ENCODE data around the gene PLEKHG4. TPM values are rescaled to one million over a fixed set of nuclear protein-coding genes. Genes with fewer than 3 reads are reported as not detected.

Gene PLEKHG4
- polyA plus RNA-seq, 1 of the 3 experiments (the other 2 are of a cell fraction) = 65.5 TPM

GRCh38 chr16:67252609-67253497, 26.5 kb upstream of the PLEKHG4 start:
- Histone ChIP-seq H3F3A (replicated peaks; ENCODE audit: insufficient read depth) (peaks cover 21% of the 10 kb centered on the region), H3K27me3 (ENCODE audit: insufficient read depth) (no peaks in the 10 kb centered on the region), H3K4me1 (ENCODE audit: control insufficient read depth in 1 of 2, insufficient read depth in 2 of 2, low read depth in 1 of 2, low read length in 1 of 2) (peaks cover 12 to 22% of the 10 kb centered on the region in 2 experiments; a peak in 3 of 4 replicates), H3K27ac (ENCODE audit: low read depth in 2 of 2, low read length in 1 of 2) (peak overlapping the region in 1 of 2 experiments; percentile 70; a peak in 1 of 4 replicates), H3K9me3 (no peaks in the 10 kb centered on the region), H3K4me3 (ENCODE audit: low read depth in 2 of 2, low read length in 1 of 2) (no peak overlapping the region), H3K4me2 (no peak overlapping the region), H3K36me3 (replicated peaks in 1 of 2; ENCODE audit: control insufficient read depth in 1 of 2, insufficient read depth in 2 of 2, low read length in 1 of 2) (no peaks in the 10 kb centered on the region), H3K9ac (no peak overlapping the region), H2AFZ (ENCODE audit: low read depth) (no peak overlapping the region), H3K79me2 (ENCODE audit: insufficient read depth) (no peaks in the 10 kb centered on the region), H3K9me2 (no peaks in the 10 kb centered on the region), H4K20me1 (ENCODE audit: insufficient read depth) (no peaks in the 10 kb centered on the region)
- peak; percentile 59 for DNase-seq
- TF ChIP-seq CHD2 (IDR thresholded peaks at IDR 0.05; ENCODE audit: low read length, partially characterized antibody) (peak; percentile 27), REST (IDR thresholded peaks at IDR 0.05; ENCODE audit: low read depth, low read length) (no peak), MXI1 (IDR thresholded peaks at IDR 0.05; ENCODE audit: low read depth, low read length) (peak; percentile 51; the same call in 1 of the 2 replicates), RCOR1 (IDR thresholded peaks at IDR 0.05; ENCODE audit: low read length) (peak; percentile 52; the same call in 1 of the 2 replicates), PBX3 (IDR thresholded peaks at IDR 0.05) (no peak)
- POLR2A ChIA-PET = interaction anchor here (0.5 to 0.9 kb wide), 2 partner anchors 26 to 596 kb away, joined by 3 to 4 read pairs; partner anchors contain the start of gene PLEKHG4
- CTCF ChIA-PET = interaction anchor here (0.7 to 1.8 kb wide), 2 partner anchors 8 to 26 kb away, joined by 3 to 5 read pairs; partner anchors contain the start of gene PLEKHG4
- 80% methylated on average over 2 of the region's 4 CpGs for WGBS (ENCODE audit: low lambda C conversion rate)

GRCh38 chr16:67254801-67255552, 24.4 kb upstream of the PLEKHG4 start:
- Histone ChIP-seq H3K79me2 (ENCODE audit: insufficient read depth) (no peaks in the 10 kb centered on the region), H3K36me3 (replicated peaks in 1 of 2; ENCODE audit: control insufficient read depth in 1 of 2, insufficient read depth in 2 of 2, low read length in 1 of 2) (no peaks in the 10 kb centered on the region), H3K9me3 (no peaks in the 10 kb centered on the region), H3K9ac (no peak overlapping the region), H3K9me2 (no peaks in the 10 kb centered on the region), H3K4me2 (no peak overlapping the region), H3K27ac (ENCODE audit: low read depth in 2 of 2, low read length in 1 of 2) (no peak overlapping the region), H3K4me1 (ENCODE audit: control insufficient read depth in 1 of 2, insufficient read depth in 2 of 2, low read depth in 1 of 2, low read length in 1 of 2) (peaks cover 0 to 8% of the 10 kb centered on the region in 2 experiments; a peak in 1 of 4 replicates), H3F3A (replicated peaks; ENCODE audit: insufficient read depth) (peaks cover 11% of the 10 kb centered on the region), H2AFZ (ENCODE audit: low read depth) (no peak overlapping the region), H3K4me3 (ENCODE audit: low read depth in 2 of 2, low read length in 1 of 2) (no peak overlapping the region), H3K27me3 (ENCODE audit: insufficient read depth) (no peaks in the 10 kb centered on the region), H4K20me1 (ENCODE audit: insufficient read depth) (no peaks in the 10 kb centered on the region)
- no peak for DNase-seq
- ChIA-PET POLR2A (no interaction called here), CTCF (interaction anchor here (0.7 kb wide), 1 partner anchor 208 kb away, joined by 3 read pairs; no protein-coding TSS in a partner anchor)
- WGBS (ENCODE audit: low lambda C conversion rate) = 95% methylated on average over 11 of the region's 18 CpGs
- TF ChIP-seq MEF2A (IDR thresholded peaks at IDR 0.05; ENCODE audit: borderline replicate concordance, low read depth) = no peak
- no peak for TF ChIP-seq JUND (IDR thresholded peaks at IDR 0.05)
- TF ChIP-seq GABPA (IDR thresholded peaks at IDR 0.05; ENCODE audit: low read depth) = no peak
- TF ChIP-seq REST (IDR thresholded peaks at IDR 0.05; ENCODE audit: low read depth, low read length) = no peak
- TF ChIP-seq SIN3A (IDR thresholded peaks at IDR 0.05; ENCODE audit: borderline replicate concordance, low read depth, low read length) = no peak
- TF ChIP-seq FOXJ3 (CRISPR knock-in tag; IDR thresholded peaks at IDR 0.05) = no peak
- no peak for TF ChIP-seq EZH2phosphoT487 (IDR thresholded peaks at IDR 0.05; ENCODE audit: borderline replicate concordance, low read depth)
- TF ChIP-seq TEAD4 (IDR thresholded peaks at IDR 0.05; ENCODE audit: borderline replicate concordance, insufficient read depth) = no peak
- TF ChIP-seq YY1 (IDR thresholded peaks at IDR 0.05; ENCODE audit: low read depth) = no peak
- no peak for TF ChIP-seq SMC3 (IDR thresholded peaks at IDR 0.05; ENCODE audit: low read depth, low read length)
- no peak for TF ChIP-seq RCOR1 (IDR thresholded peaks at IDR 0.05; ENCODE audit: low read length)
- TF ChIP-seq RAD21 (IDR thresholded peaks at IDR 0.05; ENCODE audit: low read length) = no peak

Data from SK-N-SH (cell line).